ENCODE results near the gene MTNR1B.

GRCh38 chr11:92977401-92977800 lies 8.0 kb downstream of the MTNR1B start:
- TF ChIP-seq, protein P1, sequence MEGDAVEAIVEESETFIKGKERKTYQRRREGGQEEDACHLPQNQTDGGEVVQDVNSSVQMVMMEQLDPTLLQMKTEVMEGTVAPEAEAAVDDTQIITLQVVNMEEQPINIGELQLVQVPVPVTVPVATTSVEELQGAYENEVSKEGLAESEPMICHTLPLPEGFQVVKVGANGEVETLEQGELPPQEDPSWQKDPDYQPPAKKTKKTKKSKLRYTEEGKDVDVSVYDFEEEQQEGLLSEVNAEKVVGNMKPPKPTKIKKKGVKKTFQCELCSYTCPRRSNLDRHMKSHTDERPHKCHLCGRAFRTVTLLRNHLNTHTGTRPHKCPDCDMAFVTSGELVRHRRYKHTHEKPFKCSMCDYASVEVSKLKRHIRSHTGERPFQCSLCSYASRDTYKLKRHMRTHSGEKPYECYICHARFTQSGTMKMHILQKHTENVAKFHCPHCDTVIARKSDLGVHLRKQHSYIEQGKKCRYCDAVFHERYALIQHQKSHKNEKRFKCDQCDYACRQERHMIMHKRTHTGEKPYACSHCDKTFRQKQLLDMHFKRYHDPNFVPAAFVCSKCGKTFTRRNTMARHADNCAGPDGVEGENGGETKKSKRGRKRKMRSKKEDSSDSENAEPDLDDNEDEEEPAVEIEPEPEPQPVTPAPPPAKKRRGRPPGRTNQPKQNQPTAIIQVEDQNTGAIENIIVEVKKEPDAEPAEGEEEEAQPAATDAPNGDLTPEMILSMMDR (conservative IDR thresholded peaks at IDR 0.05; ENCODE audit: low read depth, low read length): no peak
- TF ChIP-seq EZH2 (IDR thresholded peaks at IDR 0.05; ENCODE audit: borderline replicate concordance, low read depth, low read length, poor library complexity, severe bottlenecking): no peak

Data from A673 (cell line).